KOPT-K1 (cell line): ENCODE data around the gene FAM135A.

Experiments used
- H3K27ac ChIP-seq: fragments of 200-600 bp; sonication (generic); 2 replicates; pipeline ENCODE4 v1.5.1; 2016; ENCODE audit warnings: antibody characterized with exemption, mild to moderate bottlenecking, low read depth, low read length; ENCODE audit not compliant: poor library complexity, severe bottlenecking
- H3K36me3 ChIP-seq: fragments of 200-600 bp; sonication (generic); 2 replicates; pipeline ENCODE4 v1.5.1; 2017; ENCODE audit warnings: antibody characterized with exemption, mild to moderate bottlenecking, low read length, moderate library complexity; ENCODE audit not compliant: insufficient read depth
- H3K9me3 ChIP-seq: fragments of 200-600 bp; sonication (generic); 2 replicates; pipeline ENCODE4 v1.5.1; 2017; ENCODE audit warnings: antibody characterized with exemption, low read length, mild to moderate bottlenecking; ENCODE audit not compliant: insufficient read depth, poor library complexity, severe bottlenecking

FAM135A gene

GRCh38 chr6:70388814-70389213 is 24.5 kb upstream of the FAM135A start:
- no peak overlapping the region for H3K27ac ChIP-seq
- H3K9me3 ChIP-seq: no peaks in the 10 kb centered on the region
- no peaks in the 10 kb centered on the region for H3K36me3 ChIP-seq

GRCh38 chr6:70389261-70389660 is 24.0 kb upstream of the FAM135A start:
- Histone ChIP-seq H3K9me3 (no peaks in the 10 kb centered on the region), H3K27ac (no peak overlapping the region), H3K36me3 (no peaks in the 10 kb centered on the region)

GRCh38 chr6:70390067-70390466 is 23.2 kb upstream of the FAM135A start:
- H3K9me3 ChIP-seq: no peaks in the 10 kb centered on the region
- H3K27ac ChIP-seq: no peak overlapping the region
- no peaks in the 10 kb centered on the region for H3K36me3 ChIP-seq

- Histone ChIP-seq H3K36me3 (no peaks in the 10 kb centered on the region), H3K9me3 (no peaks in the 10 kb centered on the region), H3K27ac (no peak overlapping the region)
Observed at GRCh38 chr6:70391492-70391891, 21.8 kb upstream of the FAM135A start.

GRCh38 chr6:70394518-70395300 is 18.6 kb upstream of the FAM135A start:
- Histone ChIP-seq H3K27ac (no peak overlapping the region), H3K36me3 (no peaks in the 10 kb centered on the region), H3K9me3 (no peaks in the 10 kb centered on the region)

GRCh38 chr6:70395301-70395672 is 18.0 kb upstream of the FAM135A start:
- Histone ChIP-seq H3K9me3 (no peaks in the 10 kb centered on the region), H3K27ac (no peak overlapping the region), H3K36me3 (no peaks in the 10 kb centered on the region)

- no peaks in the 10 kb centered on the region for H3K9me3 ChIP-seq
- H3K36me3 ChIP-seq: no peaks in the 10 kb centered on the region
- H3K27ac ChIP-seq: no peak overlapping the region
Observed at GRCh38 chr6:70396163-70396562, 17.1 kb upstream of the FAM135A start.

GRCh38 chr6:70396796-70397729 is 16.2 kb upstream of the FAM135A start:
- no peaks in the 10 kb centered on the region for H3K9me3 ChIP-seq
- no peak overlapping the region for H3K27ac ChIP-seq
- no peaks in the 10 kb centered on the region for H3K36me3 ChIP-seq

GRCh38 chr6:70398783-70399728 is 14.3 kb upstream of the FAM135A start:
- Histone ChIP-seq H3K9me3 (no peaks in the 10 kb centered on the region), H3K27ac (no peak overlapping the region), H3K36me3 (no peaks in the 10 kb centered on the region)

- Histone ChIP-seq H3K9me3 (no peaks in the 10 kb centered on the region), H3K36me3 (no peaks in the 10 kb centered on the region), H3K27ac (no peak overlapping the region)
Observed at GRCh38 chr6:70404658-70405057, 8.7 kb upstream of the FAM135A start.

GRCh38 chr6:70409216-70409615 is 4.1 kb upstream of the FAM135A start:
- Histone ChIP-seq H3K9me3 (no peaks in the 10 kb centered on the region), H3K27ac (no peak overlapping the region), H3K36me3 (no peaks in the 10 kb centered on the region)

GRCh38 chr6:70411542-70412251 is 1.6 kb upstream of the FAM135A start:
- no peaks in the 10 kb centered on the region for H3K9me3 ChIP-seq

GRCh38 chr6:70412252-70413113 is 825 bp upstream of the FAM135A start:
- Histone ChIP-seq H3K27ac (peak overlapping the region; percentile 64), H3K36me3 (no peaks in the 10 kb centered on the region), H3K9me3 (no peaks in the 10 kb centered on the region)

More at GRCh38 chr6:70411542-70412251, 1.6 kb upstream of the FAM135A start:
- Histone ChIP-seq H3K36me3 (no peaks in the 10 kb centered on the region), H3K27ac (no peak overlapping the region)
